ENCODE measurements around the gene DAAM2.

DAAM2 gene

DNA sequence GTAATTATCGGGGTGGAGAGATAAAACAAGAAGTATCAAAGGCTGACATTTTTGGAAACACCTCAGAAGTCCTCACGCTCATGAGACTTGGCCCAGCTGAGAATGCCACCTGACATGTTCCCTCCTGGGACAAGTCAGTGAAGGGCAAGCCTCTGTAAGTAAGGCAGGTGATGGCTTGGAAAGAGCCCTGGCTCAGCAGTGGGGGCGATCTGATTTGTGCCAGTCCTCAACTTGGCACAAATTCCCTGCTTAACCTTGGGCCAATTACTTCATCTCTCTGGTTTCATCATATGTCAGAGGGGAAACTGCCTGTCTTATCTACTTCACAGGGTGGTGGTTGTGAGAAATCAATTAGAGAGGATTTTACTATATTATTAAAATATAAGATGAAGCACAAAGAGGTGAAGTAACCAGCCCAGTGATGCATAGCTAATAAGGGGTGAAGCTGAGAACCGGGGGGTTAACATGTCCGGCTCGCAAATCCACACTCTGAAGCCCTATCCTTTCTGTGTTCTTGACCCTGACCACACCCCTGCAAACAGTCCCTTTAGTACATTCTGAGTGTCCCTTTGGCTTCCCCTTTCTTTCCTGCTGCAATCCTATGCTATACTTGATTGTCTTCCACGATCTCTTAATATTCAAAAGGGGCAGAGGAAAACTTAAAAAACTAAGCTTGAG, 150.9 kb downstream of the DAAM2 start:
- Mint-ChIP-seq H3K36me3 (ENCODE audit: low read depth) (no peaks in the 10 kb centered on the region), H3K9me3 (no peaks in the 10 kb centered on the region), H3K27ac (no peak overlapping the region), H3K27me3 (ENCODE audit: low read depth) (peaks cover 5% of the 10 kb centered on the region), H3K4me1 (ENCODE audit: low read depth) (no peaks in the 10 kb centered on the region), H3K4me3 (no peak overlapping the region)
- no peak for DNase-seq (ENCODE audit: low spot score)

DNA sequence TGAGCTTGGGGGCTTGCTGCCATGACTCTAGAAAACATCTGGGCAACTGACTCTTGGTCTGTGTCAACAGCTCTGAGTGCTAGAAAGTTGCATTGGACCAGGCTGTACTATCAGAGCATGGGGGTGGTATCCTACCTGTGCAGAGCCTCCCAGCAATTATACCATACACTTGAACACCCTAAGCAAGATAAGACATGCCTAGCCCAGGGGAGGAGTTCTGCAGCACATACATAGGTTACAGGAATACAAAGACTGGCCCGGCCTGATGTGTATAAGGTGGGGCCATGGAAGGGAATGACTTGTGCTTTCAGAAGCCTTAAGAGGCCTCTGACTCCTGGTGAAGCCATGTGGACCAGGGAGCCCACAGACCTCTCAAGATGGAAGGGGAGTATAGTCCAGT, 153.4 kb downstream of the DAAM2 start:
- H3K4me3 Mint-ChIP-seq = no peak overlapping the region
- no peaks in the 10 kb centered on the region for H3K9me3 Mint-ChIP-seq
- H3K27me3 Mint-ChIP-seq (ENCODE audit: low read depth) = peaks cover 2% of the 10 kb centered on the region
- no peak for DNase-seq (ENCODE audit: low spot score)
- H3K4me1 Mint-ChIP-seq (ENCODE audit: low read depth) = no peaks in the 10 kb centered on the region
- H3K27ac Mint-ChIP-seq = no peak overlapping the region
- H3K36me3 Mint-ChIP-seq (ENCODE audit: low read depth) = no peaks in the 10 kb centered on the region

DNA sequence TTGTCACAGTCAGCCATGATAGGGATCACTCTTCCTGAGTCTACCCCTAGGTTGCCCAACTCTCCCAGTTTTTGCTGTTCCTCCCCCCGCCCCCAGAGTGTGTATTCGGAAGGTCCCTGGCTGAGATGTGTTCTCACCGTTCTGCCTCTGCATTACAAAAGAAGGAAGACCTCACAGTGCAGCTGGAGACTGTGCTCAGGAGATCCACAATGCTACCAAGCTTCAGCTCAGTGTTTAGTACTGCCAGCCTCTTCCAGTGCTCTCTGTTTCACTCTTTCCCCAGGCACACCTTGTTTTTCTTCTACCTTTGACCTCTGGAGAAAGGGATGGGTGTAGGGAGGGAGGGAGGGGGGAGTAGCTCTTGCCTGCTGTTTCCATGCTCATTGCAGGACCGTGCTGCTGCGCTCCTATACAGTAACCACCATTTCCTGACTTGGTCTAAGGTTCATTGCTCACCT, 155.5 kb downstream of the DAAM2 start:
- Mint-ChIP-seq H3K27ac (no peak overlapping the region), H3K9me3 (no peaks in the 10 kb centered on the region), H3K4me1 (ENCODE audit: low read depth) (no peaks in the 10 kb centered on the region), H3K27me3 (ENCODE audit: low read depth) (peaks cover 2% of the 10 kb centered on the region), H3K4me3 (no peak overlapping the region), H3K36me3 (ENCODE audit: low read depth) (no peaks in the 10 kb centered on the region)
- no peak for DNase-seq (ENCODE audit: low spot score)

DNA sequence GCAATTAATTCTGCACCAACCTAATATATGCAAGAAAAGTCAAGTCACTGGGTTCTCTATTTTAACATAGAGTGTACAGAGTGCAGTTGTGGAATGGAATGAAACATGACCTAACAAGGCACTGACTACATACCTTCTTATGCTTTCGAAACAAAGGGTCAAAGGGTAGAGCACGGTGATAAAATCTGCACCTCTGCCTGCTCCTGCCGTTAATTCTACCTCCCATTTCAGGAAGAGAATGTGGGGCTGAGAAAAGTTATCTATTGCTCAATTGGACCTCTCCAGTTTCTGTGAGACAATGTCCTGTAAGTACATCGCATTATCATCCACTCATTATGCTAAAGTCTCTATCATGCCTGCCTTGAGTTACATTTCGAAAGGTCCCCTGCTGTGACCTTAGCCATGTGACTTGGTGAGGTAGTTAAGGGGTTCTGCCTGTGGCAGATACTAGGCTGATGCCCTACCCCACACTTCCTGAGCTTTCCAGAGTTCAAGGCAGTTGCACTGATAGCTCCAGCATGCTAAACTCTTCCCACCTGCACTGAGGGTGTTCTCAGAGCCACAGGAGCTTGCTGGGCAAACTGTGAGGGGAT, 156.1 kb downstream of the DAAM2 start:
- Mint-ChIP-seq H3K4me1 (ENCODE audit: low read depth) (no peaks in the 10 kb centered on the region), H3K27me3 (ENCODE audit: low read depth) (peaks cover 1% of the 10 kb centered on the region), H3K4me3 (no peak overlapping the region), H3K9me3 (no peaks in the 10 kb centered on the region), H3K36me3 (ENCODE audit: low read depth) (no peaks in the 10 kb centered on the region), H3K27ac (no peak overlapping the region)
- DNase-seq (ENCODE audit: low spot score) = no peak

DNA sequence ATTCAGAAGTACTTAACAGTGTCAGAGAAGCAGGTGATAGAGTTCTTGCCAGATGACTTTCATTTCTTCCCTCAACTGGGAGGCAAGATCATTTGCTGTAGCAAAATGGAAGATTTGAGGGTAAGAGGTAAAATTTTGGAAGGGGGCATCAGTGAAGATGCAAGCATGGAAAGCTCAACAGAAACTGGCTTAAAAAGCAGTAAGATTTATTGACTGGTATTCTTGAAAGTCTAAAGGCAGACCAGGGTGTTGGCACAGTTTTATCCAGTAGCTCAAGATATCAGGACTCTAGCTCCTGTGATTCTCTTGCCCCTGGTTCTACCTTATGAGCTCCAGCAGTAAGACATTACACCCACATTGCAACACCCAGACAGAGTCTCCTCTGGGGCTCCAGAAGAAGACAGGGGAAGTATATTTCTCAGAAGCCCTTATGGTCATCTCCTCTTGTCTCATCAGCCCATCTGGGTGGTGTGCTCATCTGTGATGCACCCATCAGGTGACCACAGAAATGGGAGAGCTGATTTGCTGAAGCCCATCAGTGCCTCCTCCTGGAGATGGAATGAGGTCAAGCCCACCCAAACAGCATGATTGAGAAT, 158.0 kb downstream of the DAAM2 start:
- no peak for DNase-seq (ENCODE audit: low spot score)
- H3K4me3 Mint-ChIP-seq = no peak overlapping the region
- H3K9me3 Mint-ChIP-seq = no peaks in the 10 kb centered on the region

DNA sequence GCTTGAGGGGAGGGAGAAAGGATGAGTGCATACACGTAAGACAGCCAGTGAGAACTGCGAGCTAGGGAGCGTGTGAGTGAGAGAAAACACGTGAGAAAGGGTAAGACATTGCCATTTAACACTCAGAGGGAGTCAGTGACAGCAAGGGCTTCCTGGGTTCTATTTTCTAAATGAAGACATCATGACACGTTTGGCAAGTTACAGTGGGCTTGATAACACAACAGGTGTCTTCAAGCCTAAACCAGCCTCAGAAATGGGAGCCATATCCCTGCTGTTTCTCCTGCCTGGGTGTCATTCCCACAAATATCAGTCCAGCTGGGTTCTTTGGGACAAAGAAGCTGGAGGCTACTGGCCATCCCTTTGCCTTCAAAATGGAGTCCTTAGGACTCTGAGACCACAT, 159.0 kb downstream of the DAAM2 start:
- DNase-seq (ENCODE audit: low spot score) = no peak
- no peaks in the 10 kb centered on the region for H3K9me3 Mint-ChIP-seq
- H3K36me3 Mint-ChIP-seq (ENCODE audit: low read depth) = no peaks in the 10 kb centered on the region
- H3K4me1 Mint-ChIP-seq (ENCODE audit: low read depth) = no peaks in the 10 kb centered on the region
- H3K27me3 Mint-ChIP-seq (ENCODE audit: low read depth) = no peaks in the 10 kb centered on the region
- H3K4me3 Mint-ChIP-seq = no peak overlapping the region
- no peak overlapping the region for H3K27ac Mint-ChIP-seq

More for the DNA sequence above, 158.0 kb downstream of the DAAM2 start:
- Mint-ChIP-seq H3K27me3 (ENCODE audit: low read depth) (no peaks in the 10 kb centered on the region), H3K4me1 (ENCODE audit: low read depth) (no peaks in the 10 kb centered on the region), H3K27ac (no peak overlapping the region), H3K36me3 (ENCODE audit: low read depth) (no peaks in the 10 kb centered on the region)

DNA sequence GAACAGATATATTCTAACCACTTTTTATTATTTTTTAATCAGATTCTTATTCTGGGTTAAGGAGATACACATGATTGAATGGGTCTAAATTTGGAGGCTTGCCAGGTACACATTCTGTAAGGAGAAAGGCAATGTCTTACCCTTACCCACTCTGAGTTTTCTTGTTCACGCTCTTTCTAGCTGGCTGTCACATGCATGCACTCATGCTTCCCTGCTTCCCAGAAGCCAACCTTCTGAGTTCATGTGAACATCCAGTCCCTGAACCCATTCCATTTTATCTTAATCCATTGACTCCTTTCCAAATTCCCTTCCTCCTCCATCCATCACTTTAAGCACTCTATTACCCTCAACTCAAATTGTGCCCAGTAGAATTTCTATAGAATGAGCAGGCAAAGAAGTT, 159.5 kb downstream of the DAAM2 start:
- H3K9me3 Mint-ChIP-seq = no peaks in the 10 kb centered on the region
- H3K27ac Mint-ChIP-seq = no peak overlapping the region
- H3K36me3 Mint-ChIP-seq (ENCODE audit: low read depth) = no peaks in the 10 kb centered on the region
- no peaks in the 10 kb centered on the region for H3K27me3 Mint-ChIP-seq (ENCODE audit: low read depth)
- H3K4me3 Mint-ChIP-seq = no peak overlapping the region
- DNase-seq (ENCODE audit: low spot score) = no peak
- no peaks in the 10 kb centered on the region for H3K4me1 Mint-ChIP-seq (ENCODE audit: low read depth)

DNA sequence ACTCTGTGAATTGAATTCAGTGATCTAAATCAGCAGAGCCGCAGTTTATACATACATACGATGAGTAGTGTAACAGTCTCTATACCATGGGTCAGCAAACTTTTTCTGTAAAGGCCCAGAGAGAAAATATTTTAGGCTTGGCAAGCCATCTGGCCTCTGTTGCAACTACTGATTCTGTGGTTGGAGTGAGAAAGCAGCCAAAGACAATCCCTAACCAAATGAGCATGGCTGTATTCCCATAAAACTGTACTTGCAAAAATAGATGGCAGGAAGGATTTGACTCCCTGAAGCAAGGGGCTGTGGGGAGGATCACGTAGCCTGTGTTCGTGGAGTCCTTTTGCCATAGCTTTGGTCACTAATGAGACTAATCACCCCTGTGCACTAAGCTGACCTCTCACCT, 160.0 kb downstream of the DAAM2 start:
- H3K36me3 Mint-ChIP-seq (ENCODE audit: low read depth) = no peaks in the 10 kb centered on the region
- DNase-seq (ENCODE audit: low spot score) = no peak
- H3K9me3 Mint-ChIP-seq = no peaks in the 10 kb centered on the region
- no peaks in the 10 kb centered on the region for H3K4me1 Mint-ChIP-seq (ENCODE audit: low read depth)
- H3K27ac Mint-ChIP-seq = no peak overlapping the region
- no peak overlapping the region for H3K4me3 Mint-ChIP-seq
- H3K27me3 Mint-ChIP-seq (ENCODE audit: low read depth) = no peaks in the 10 kb centered on the region

DNA sequence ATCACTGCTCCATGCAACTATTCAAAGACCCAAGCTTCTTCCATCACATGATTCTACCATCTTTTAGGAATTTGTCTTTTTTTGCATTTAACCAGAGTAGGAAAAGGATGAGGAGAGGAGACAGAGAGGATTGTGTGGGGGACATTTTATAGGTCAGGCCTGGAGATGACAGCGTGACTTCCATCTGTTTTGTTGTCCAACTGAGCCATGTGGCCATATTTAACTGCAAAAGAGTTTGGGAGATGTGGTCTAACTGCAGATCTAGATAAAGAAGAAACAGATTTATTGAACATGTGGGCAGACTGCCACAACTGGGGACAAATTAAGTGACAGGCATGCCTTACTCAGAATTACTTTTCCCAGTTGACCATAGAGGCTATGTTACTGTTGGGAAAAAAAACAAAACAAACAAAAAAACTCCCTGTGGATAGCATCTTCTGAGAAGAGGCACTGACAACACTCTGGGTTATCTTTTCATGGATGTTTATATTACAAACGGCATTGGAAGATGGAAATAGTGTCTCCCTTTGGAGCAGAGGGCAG, 161.0 kb downstream of the DAAM2 start:
- H3K36me3 Mint-ChIP-seq (ENCODE audit: low read depth) = no peaks in the 10 kb centered on the region
- no peaks in the 10 kb centered on the region for H3K4me1 Mint-ChIP-seq (ENCODE audit: low read depth)
- H3K27ac Mint-ChIP-seq = no peak overlapping the region
- no peak overlapping the region for H3K4me3 Mint-ChIP-seq
- no peaks in the 10 kb centered on the region for H3K27me3 Mint-ChIP-seq (ENCODE audit: low read depth)
- DNase-seq (ENCODE audit: low spot score) = no peak
- no peaks in the 10 kb centered on the region for H3K9me3 Mint-ChIP-seq
